ENCODE data around the gene CCM2.
"Not testable (repeated sequence)": the region's sequence is repeated elsewhere in the genome, so short reads cannot be mapped to it uniquely, and the experiment has no call there.

CCM2 gene

GRCh38 chr7:45020915-45021314 is 20.9 kb downstream of the CCM2 start:
- intact Hi-C loops (cut with DNase I; ENCODE audit: low total_unique reads), result no loop called here
- no peak for TF ChIP-seq CTCF (IDR thresholded peaks at IDR 0.05)
- no peak overlapping the region for H3K4me3 ChIP-seq
- H3K27ac ChIP-seq, result no peak overlapping the region
- peak in 1 of 2 donors; percentile 6 for DNase-seq
- H3K27me3 ChIP-seq, result no peaks in the 10 kb centered on the region
- H3K9me3 ChIP-seq, result no peaks in the 10 kb centered on the region
- H3K36me3 ChIP-seq, result no peaks in the 10 kb centered on the region
- no peaks in the 10 kb centered on the region for H3K4me1 ChIP-seq

- TF ChIP-seq CTCF (IDR thresholded peaks at IDR 0.05), result no peak
- Histone ChIP-seq H3K4me1 (no peaks in the 10 kb centered on the region), H3K9me3 (no peaks in the 10 kb centered on the region), H3K27ac (no peak overlapping the region), H3K27me3 (no peaks in the 10 kb centered on the region), H3K36me3 (peaks cover 0 to 2% (median 0%) of the 10 kb centered on the region in 3 donors), H3K4me3 (no peak overlapping the region)
- intact Hi-C loops (cut with DNase I; ENCODE audit: low total_unique reads), result no loop called here
- peak in 1 of 2 donors; percentile 2 for DNase-seq
Observed at GRCh38 chr7:45021604-45022296, 21.7 kb downstream of the CCM2 start.

GRCh38 chr7:45024126-45024744 is 24.2 kb downstream of the CCM2 start:
- H3K27me3 ChIP-seq, result no peaks in the 10 kb centered on the region
- intact Hi-C loops (cut with DNase I; ENCODE audit: low total_unique reads), result no loop called here
- TF ChIP-seq CTCF (IDR thresholded peaks at IDR 0.05), result no peak
- H3K27ac ChIP-seq, result no peak overlapping the region
- no peaks in the 10 kb centered on the region for H3K9me3 ChIP-seq
- DNase-seq, result no peak
- H3K4me3 ChIP-seq, result no peak overlapping the region
- peaks cover 0 to 13% (median 9%) of the 10 kb centered on the region in 3 donors for H3K36me3 ChIP-seq
- H3K4me1 ChIP-seq, result no peaks in the 10 kb centered on the region

- intact Hi-C loops (cut with DNase I; ENCODE audit: low total_unique reads); H3K27me3 ChIP-seq; H3K4me1 ChIP-seq; H3K4me3 ChIP-seq; H3K27ac ChIP-seq; H3K9me3 ChIP-seq: not testable (repeated sequence)
- H3K36me3 ChIP-seq, result peaks cover 0 to 13% (median 9%) of the 10 kb centered on the region in 3 donors
- DNase-seq, result peak in 1 of 2 donors; percentile 21
Observed at GRCh38 chr7:45025473-45025872, 25.5 kb downstream of the CCM2 start.

- Histone ChIP-seq H3K4me3 (no peak overlapping the region), H3K9me3 (no peaks in the 10 kb centered on the region), H3K4me1 (no peaks in the 10 kb centered on the region), H3K27me3 (no peaks in the 10 kb centered on the region), H3K36me3 (peaks cover 0 to 13% (median 9%) of the 10 kb centered on the region in 3 donors), H3K27ac (no peak overlapping the region)
- intact Hi-C loops (cut with DNase I; ENCODE audit: low total_unique reads), result no loop called here
- DNase-seq, result no peak
- TF ChIP-seq CTCF (IDR thresholded peaks at IDR 0.05), result no peak
Observed at GRCh38 chr7:45026013-45026412, 26.0 kb downstream of the CCM2 start.

GRCh38 chr7:45026984-45027773 is 27.2 kb downstream of the CCM2 start:
- TF ChIP-seq CTCF (IDR thresholded peaks at IDR 0.05), result no peak
- H3K36me3 ChIP-seq, result peaks cover 0 to 13% (median 9%) of the 10 kb centered on the region in 3 donors
- no peak overlapping the region for H3K27ac ChIP-seq
- H3K9me3 ChIP-seq, result no peaks in the 10 kb centered on the region
- no peaks in the 10 kb centered on the region for H3K4me1 ChIP-seq
- no peaks in the 10 kb centered on the region for H3K27me3 ChIP-seq
- DNase-seq, result peak in 1 of 2 donors; percentile 39
- peak overlapping the region; percentile 10 to 17 for H3K4me3 ChIP-seq
- intact Hi-C loops (cut with DNase I; ENCODE audit: low total_unique reads), result no loop called here

Measured in tibial artery (tissue), 4 donors.